ENCODE measurements around the gene NEURL1. TPM values are rescaled to one million over a fixed set of nuclear protein-coding genes. Genes with fewer than 3 reads are reported as not detected.

NEURL1 gene
- total RNA-seq, 1 experiment from 2014 or later, result 0.10 TPM

DNA sequence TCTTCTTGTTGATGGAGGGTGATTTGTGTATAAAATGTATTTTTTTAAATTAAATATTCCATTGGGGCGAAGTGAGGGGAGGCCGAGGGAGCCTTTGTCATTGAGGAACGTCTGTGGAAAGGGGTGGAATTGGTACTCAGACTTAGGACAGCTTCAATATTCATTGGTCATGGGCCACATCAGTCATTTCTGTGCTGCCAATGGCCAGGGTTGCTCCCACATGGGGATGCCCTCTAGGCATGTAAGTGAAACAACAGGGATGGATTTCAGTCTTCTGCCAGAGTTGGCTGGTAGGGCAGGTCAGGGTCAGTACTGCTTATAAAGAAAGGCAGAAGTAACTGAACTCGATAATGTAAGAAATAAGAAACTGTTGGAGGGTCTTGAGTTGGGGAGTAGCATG lies 47.2 kb downstream of the NEURL1 start:
- H3K36me3 ChIP-seq (ENCODE audit: control insufficient read depth, insufficient read depth, low read length), result no peaks in the 10 kb centered on the region
- no peak overlapping the region for H3K27ac ChIP-seq (ENCODE audit: low read length)
- no peak for ATAC-seq
- H3K27me3 ChIP-seq (ENCODE audit: control insufficient read depth, insufficient read depth, low read length), result peaks cover 10% of the 10 kb centered on the region; the same call in 1 of the 2 replicates
- H3K4me3 ChIP-seq (ENCODE audit: low read depth in 2 of 2, low read length in 2 of 2), result no peak overlapping the region
- H3K4me1 ChIP-seq (ENCODE audit: control insufficient read depth, insufficient read depth, low read length), result peaks cover 8% of the 10 kb centered on the region
- CTCF ChIA-PET, result no interaction called here
- TF ChIP-seq, protein P1, sequence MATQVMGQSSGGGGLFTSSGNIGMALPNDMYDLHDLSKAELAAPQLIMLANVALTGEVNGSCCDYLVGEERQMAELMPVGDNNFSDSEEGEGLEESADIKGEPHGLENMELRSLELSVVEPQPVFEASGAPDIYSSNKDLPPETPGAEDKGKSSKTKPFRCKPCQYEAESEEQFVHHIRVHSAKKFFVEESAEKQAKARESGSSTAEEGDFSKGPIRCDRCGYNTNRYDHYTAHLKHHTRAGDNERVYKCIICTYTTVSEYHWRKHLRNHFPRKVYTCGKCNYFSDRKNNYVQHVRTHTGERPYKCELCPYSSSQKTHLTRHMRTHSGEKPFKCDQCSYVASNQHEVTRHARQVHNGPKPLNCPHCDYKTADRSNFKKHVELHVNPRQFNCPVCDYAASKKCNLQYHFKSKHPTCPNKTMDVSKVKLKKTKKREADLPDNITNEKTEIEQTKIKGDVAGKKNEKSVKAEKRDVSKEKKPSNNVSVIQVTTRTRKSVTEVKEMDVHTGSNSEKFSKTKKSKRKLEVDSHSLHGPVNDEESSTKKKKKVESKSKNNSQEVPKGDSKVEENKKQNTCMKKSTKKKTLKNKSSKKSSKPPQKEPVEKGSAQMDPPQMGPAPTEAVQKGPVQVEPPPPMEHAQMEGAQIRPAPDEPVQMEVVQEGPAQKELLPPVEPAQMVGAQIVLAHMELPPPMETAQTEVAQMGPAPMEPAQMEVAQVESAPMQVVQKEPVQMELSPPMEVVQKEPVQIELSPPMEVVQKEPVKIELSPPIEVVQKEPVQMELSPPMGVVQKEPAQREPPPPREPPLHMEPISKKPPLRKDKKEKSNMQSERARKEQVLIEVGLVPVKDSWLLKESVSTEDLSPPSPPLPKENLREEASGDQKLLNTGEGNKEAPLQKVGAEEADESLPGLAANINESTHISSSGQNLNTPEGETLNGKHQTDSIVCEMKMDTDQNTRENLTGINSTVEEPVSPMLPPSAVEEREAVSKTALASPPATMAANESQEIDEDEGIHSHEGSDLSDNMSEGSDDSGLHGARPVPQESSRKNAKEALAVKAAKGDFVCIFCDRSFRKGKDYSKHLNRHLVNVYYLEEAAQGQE (IDR thresholded peaks at IDR 0.05; ENCODE audit: insufficient read depth in 1 of 2, low read depth in 2 of 2, low read length in 1 of 2), result no peak
- no peak for TF ChIP-seq SIN3A (IDR thresholded peaks at IDR 0.05; ENCODE audit: borderline replicate concordance, insufficient read depth, low read depth, low read length)
- TF ChIP-seq, protein P2, sequence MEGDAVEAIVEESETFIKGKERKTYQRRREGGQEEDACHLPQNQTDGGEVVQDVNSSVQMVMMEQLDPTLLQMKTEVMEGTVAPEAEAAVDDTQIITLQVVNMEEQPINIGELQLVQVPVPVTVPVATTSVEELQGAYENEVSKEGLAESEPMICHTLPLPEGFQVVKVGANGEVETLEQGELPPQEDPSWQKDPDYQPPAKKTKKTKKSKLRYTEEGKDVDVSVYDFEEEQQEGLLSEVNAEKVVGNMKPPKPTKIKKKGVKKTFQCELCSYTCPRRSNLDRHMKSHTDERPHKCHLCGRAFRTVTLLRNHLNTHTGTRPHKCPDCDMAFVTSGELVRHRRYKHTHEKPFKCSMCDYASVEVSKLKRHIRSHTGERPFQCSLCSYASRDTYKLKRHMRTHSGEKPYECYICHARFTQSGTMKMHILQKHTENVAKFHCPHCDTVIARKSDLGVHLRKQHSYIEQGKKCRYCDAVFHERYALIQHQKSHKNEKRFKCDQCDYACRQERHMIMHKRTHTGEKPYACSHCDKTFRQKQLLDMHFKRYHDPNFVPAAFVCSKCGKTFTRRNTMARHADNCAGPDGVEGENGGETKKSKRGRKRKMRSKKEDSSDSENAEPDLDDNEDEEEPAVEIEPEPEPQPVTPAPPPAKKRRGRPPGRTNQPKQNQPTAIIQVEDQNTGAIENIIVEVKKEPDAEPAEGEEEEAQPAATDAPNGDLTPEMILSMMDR (IDR thresholded peaks at IDR 0.05), result no peak
- no peak for TF ChIP-seq TCF7L2 (IDR thresholded peaks at IDR 0.05; ENCODE audit: low read depth, low read length)
- no peak for TF ChIP-seq POLR2AphosphoS5 (IDR thresholded peaks at IDR 0.05; ENCODE audit: low read depth, low read length)
- intact Hi-C loops (cut with micrococcal nuclease; ENCODE audit: unreplicated experiment), result no loop called here
- BruUV-seq (replicated peaks), result no TSS peak
- in situ Hi-C loops (cut with HindIII; ENCODE audit: low pct_unique_long_range_greater_than_20kb, low sequenced_read_pairs), result no loop called here
- H3K9me3 ChIP-seq (ENCODE audit: control insufficient read depth, insufficient read depth, low read depth, low read length), result no peaks in the 10 kb centered on the region
- POLR2A ChIA-PET, result no interaction called here
- DNase-seq (ENCODE audit: low read depth, low spot score), result no peak

- Histone ChIP-seq H3K27ac (ENCODE audit: low read length) (no peak overlapping the region), H3K9me3 (ENCODE audit: control insufficient read depth, insufficient read depth, low read depth, low read length) (no peaks in the 10 kb centered on the region), H3K4me3 (ENCODE audit: low read depth in 2 of 2, low read length in 2 of 2) (no peak overlapping the region), H3K27me3 (ENCODE audit: control insufficient read depth, insufficient read depth, low read length) (peaks cover 10% of the 10 kb centered on the region; the same call in 1 of the 2 replicates), H3K36me3 (ENCODE audit: control insufficient read depth, insufficient read depth, low read length) (no peaks in the 10 kb centered on the region), H3K4me1 (ENCODE audit: control insufficient read depth, insufficient read depth, low read length) (peaks cover 8% of the 10 kb centered on the region)
- intact Hi-C loops (cut with micrococcal nuclease; ENCODE audit: unreplicated experiment) (no loop called here), in situ Hi-C loops (cut with HindIII; ENCODE audit: low pct_unique_long_range_greater_than_20kb, low sequenced_read_pairs) (no loop called here)
- DNase-seq (ENCODE audit: low read depth, low spot score) (no peak), ATAC-seq (0 out of 2 replicates have a peak, but pooled peaks have one; percentile 44)
- CTCF ChIA-PET, result no interaction called here
- POLR2A ChIA-PET, result no interaction called here
- BruUV-seq (replicated peaks), result no TSS peak
- TF ChIP-seq SIN3A (IDR thresholded peaks at IDR 0.05; ENCODE audit: borderline replicate concordance, insufficient read depth, low read depth, low read length), result no peak
- no peak for TF ChIP-seq TCF7L2 (IDR thresholded peaks at IDR 0.05; ENCODE audit: low read depth, low read length)
- no peak for TF ChIP-seq POLR2AphosphoS5 (IDR thresholded peaks at IDR 0.05; ENCODE audit: low read depth, low read length)
- TF ChIP-seq, protein P2 (IDR thresholded peaks at IDR 0.05), result no peak
- TF ChIP-seq, protein P1 (IDR thresholded peaks at IDR 0.05; ENCODE audit: insufficient read depth in 1 of 2, low read depth in 2 of 2, low read length in 1 of 2), result no peak
Measured at GRCh38 chr10:103541616-103542015, 48.1 kb downstream of the NEURL1 start.
